GM21360 (cell line): Measurements from ENCODE around the gene CCN6.

Source experiments
- ATAC-seq: cut with Tn5 transposase; IDR thresholded peaks from one replicate; pipeline ENCODE4 v1.9.1; 2021; ENCODE audit warnings: mild to moderate bottlenecking, moderate library complexity; ENCODE audit not compliant: unreplicated experiment

Gene CCN6

DNA sequence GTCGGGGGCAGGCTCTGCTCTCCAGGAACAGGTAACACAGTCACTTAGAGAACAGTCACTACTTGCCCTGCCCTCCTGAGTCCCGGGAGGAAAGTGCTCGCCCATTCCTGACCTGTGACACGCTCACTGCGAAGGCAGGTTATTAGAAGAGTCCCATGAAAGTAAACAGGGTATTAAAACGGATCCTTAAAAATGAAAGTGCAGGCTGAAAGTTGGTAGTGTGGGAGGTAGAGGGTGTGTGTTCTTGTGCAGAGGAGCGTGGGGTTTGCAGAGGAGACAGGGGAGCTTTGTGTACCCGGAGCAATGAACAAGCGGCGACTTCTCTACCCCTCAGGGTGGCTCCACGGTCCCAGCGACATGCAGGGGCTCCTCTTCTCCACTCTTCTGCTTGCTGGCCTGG is at the start of gene CCN6:
CCN6 (plus strand) TSS at position 104 of the 400 bp plus-strand sequence; CDS start at position 358, 254 bp downstream.
- no peak for ATAC-seq

- ATAC-seq, result no peak
Observed at GRCh38 chr6:112004201-112005012, 49.5 kb upstream of the CCN6 start.

- ATAC-seq, result no peak
Observed at GRCh38 chr6:112005013-112005371, 48.9 kb upstream of the CCN6 start.

DNA sequence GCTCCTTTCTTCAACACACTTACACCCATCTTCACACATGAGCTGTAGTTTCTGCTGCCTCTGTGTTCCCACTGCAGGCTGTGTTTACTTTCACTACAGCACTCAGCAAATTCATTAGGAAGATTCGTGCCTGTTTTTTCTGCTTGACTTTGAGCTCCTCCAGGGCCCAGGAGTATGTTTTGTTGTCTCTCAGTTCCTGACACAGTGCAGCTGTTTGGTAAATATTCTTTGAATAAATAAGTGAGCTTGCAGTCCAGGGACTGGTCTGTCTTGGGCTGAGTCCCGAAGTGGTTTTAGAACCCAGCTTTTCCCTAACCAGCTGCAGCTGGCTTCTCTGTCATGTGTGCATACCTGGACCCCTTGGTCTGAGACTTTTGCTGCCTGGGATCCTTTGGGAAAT is 46.6 kb upstream of the CCN6 start:
- no peak for ATAC-seq

GRCh38 chr6:112007805-112008204 is 46.1 kb upstream of the CCN6 start:
- ATAC-seq, result no peak

- ATAC-seq, result no peak
Observed at GRCh38 chr6:112008482-112008881, 45.4 kb upstream of the CCN6 start.

DNA sequence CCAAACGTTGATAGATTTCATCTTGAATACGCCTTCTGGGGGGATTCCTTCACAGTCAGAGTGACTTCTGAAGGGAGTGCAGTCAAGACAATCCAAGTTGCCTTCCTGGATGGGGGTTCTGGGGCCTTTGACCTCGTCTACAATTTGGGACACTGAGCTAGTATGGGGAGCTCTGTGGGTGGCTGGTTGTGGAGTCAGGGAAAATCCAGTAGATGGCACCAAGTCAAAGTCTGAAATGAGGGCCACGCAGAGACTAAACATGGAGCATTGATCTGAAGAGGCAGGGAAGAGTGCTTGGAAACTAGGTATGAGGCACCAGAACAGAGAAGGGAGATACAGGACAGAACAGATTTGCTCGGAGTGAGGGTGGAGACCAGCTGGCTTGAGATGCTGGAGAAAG is 43.6 kb upstream of the CCN6 start:
- ATAC-seq, result no peak

DNA sequence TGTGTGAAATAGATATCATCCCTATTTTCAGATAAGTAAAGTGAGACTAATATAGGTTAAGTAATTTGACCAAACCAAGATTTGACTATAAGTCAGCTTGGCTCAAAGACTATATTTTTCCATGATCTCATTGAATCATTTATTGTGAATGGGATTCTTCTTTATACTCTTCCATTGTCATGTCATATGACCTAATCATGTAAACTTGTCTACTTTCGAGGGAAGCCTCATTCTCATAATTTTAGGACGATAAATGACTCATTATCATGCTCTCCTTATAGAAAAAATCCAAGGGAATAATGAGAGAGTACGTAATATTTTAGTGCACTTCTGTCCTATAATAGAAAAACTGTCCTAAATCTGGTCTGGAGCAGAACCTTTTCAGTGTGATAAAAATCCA is 40.9 kb upstream of the CCN6 start:
- no peak for ATAC-seq

DNA sequence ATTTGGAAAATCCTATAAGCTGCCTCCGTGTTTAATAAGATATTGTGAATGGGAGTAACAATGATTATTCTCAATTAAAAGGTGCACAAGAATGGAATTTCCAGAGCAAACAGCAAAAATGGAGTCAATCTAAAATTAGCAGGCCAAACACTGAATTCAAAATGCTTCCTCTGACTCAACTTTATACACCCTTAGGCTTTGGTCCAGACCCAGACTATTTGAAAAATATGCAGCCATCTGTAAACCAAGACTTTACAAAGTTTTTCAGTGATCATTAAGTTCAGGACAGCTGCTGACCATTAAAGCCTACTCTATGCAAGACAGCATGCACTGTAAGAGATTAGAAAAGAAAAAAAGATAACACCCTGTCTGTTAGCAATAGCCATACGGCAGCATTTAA is 39.4 kb upstream of the CCN6 start:
- ATAC-seq, result no peak

DNA sequence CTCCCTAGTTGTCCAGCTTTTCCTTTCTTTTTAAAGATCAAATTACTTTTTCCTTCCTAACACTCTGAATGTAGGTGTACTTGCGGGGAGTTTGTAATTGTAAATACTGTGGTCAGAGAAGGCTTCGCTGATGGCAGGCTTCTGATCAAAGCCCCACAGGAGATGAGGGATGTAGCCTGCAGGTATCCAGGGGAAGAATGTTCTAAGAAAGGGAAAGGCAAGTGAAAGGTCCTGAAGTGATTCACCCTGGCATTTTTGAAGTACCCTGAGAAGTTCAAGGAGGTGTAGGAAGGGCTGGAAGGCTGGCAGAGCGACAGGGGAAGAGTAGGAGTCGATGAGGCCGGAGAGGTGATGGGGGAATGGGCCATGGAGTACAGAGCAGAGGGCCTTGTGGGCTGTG is 38.2 kb upstream of the CCN6 start:
- ATAC-seq, result no peak

DNA sequence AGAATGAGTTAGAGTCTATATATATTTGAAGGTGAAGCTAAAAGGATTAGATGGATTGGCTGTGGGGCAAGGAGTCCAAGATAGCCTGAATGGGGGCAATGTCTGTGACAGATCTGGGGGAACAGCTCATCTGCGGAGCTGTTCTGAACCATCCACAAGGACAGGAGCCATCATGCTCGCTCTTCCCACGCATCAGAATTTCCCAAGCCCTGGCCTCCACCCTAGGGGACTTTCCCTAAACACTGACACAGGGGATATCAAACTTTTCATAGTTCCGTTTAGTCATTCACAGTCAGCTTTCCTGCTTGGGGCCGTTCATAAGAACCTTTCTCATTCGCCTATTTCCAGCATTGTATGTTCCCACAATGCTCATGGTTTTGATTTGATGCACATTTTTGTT is 37.6 kb upstream of the CCN6 start:
- no peak for ATAC-seq

DNA sequence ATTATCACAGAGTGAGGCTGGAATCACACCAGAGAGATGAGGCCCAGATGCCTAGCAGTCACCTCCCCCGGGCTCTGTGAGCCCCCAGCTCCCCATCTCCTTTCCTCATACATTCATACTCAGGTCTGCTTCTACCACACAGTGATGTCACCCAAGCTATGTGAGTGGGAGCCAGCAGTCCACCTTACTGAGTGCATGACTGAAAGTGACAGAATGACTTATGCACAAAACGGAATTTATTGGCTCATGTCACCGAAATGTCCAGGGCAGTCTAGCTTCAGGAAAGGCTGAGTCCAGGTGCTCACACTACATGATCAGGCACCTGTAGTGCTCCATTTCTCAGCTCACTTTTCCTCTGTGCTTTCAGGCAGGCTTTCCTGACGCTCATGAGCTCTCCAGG is 36.7 kb upstream of the CCN6 start:
- ATAC-seq, result no peak

DNA sequence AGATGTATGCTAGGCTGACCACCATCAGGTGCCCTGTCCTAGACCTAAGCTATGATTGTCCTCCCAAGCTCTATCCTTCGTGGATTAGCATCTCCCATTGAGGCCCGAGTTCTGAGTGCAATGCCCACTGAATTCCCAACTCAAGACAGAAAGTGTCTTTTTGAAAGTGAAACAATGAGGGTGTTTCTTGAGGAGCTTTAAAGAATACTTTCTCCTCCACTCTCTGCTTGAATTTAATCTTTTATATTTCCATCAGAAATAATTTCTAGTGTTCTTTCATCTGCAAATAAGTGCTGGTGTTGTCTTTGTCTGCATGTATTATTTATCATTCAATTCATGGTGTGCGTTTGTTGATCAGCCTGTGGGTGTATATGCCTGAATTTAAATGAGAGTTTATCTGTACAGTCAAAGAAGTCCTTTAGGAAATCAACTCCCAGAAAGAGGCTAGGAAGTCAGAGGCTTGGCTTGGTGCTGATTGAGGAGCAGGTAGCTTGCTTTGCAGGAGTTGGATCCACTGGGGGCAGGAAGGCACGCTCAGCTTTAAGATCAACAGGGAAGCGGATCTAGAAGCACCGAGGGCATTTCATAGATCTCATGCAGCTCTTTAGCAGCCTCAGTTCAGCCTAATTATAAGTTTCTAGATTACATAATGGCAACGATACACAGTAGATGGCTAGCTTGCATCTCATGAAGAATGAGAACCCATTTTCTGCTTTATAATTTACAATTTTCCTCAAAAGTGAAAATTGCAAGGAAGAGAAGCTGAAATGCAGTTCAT is 36.0 kb upstream of the CCN6 start:
- no peak for ATAC-seq

DNA sequence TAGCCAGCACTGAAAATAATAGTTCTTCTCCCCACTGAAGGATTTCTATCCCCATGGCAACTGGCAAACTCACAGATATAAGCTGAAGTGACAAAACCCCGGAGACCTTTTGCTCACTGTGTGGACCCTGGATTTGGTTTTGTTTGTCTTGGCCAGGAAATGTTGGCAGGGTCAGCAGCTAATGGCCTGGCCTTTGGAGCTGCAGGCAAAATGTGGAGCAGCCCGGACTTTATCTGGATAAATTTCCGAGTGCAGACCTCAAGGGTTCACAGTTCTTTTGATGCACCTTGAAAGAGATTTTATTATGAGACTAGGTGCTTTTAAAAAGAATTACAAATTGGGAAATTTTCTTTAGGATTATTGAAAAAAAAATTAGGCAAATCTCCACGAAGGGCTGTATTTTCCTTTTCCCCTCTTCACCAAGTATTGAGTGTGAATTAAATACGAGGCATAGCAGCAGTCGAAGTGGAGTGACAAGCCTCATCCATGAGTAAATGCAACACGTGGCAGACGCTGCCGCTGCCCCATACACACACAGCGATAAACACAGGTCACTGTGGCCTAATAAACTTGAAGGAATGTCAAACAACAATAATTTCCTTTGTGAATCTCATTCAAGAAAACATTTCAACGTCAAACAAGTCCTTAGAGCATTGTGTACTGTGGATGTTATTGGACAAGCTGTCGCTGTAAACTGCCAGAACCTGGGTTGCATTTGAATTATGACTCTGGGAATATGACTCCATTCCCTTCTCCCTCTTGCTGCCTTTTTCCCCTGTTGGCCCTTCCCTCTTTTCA is 35.1 kb upstream of the CCN6 start:
- no peak for ATAC-seq

GRCh38 chr6:112019589-112019988 is 34.3 kb upstream of the CCN6 start:
- no peak for ATAC-seq

DNA sequence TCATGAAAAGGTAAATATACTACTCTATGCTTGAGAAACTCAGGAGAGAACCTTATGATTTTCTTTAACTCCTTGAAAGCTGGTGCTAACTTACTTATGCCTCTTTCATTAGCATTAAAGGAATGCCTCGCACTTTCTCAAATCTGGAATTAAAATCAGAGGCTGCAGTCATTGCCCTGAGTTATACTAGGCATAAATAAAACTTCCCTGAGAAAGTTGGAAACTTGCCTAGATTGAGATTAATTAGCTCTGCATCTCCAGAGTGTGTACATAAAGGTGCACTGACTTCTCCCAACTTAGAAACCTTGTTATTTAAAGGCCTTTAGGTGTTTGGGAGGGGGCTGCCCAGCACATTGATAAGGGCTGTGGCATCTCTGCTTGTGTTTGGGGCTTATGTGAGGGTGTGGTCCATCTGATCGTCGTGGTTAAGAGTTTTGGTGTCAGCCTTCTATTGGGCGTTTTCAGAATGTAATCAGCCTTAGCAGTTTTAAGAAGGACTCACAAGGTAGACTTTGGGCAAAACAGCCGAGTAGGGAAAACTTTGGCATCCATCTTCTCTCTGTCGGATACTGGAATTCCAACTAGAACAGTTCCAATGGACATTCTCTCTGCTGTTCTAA is 32.1 kb upstream of the CCN6 start:
- no peak for ATAC-seq

DNA sequence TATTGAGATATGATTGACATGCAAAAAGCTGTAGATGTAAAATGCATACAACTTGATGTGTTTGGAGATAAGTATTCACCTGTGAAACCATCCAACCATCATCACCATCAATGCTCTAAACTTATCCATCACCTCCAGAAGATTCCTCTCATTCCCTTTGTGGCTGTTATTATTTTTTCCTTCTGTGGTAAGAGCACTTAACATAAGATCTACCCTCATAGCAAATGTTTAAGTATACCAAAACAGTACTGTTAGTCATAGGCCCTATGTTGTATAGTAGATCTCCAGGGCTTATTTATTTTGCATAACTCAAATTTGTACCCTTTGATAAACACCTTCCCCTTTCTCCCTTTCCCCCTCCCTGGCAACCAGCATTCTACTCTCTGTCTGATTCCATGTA is 31.2 kb upstream of the CCN6 start:
- no peak for ATAC-seq

DNA sequence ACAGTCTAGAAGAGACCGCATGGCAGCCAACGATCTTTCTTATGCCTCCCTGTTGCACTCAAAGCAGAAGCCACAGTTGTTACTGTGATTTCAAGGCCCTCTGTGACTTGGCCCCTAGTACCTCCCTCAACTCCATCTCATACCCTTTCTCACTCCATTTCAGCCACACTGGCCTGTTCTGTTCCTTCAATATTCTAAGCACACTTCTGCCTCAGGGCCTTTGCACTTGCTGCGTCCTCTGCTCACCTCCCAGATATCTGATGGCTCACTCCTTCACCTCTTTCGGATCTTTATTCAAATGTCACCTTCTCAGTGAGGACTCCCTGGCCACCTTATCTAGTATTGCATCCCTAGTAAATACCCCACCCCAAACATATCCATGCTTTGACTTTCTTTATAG is 29.4 kb upstream of the CCN6 start:
- no peak for ATAC-seq

DNA sequence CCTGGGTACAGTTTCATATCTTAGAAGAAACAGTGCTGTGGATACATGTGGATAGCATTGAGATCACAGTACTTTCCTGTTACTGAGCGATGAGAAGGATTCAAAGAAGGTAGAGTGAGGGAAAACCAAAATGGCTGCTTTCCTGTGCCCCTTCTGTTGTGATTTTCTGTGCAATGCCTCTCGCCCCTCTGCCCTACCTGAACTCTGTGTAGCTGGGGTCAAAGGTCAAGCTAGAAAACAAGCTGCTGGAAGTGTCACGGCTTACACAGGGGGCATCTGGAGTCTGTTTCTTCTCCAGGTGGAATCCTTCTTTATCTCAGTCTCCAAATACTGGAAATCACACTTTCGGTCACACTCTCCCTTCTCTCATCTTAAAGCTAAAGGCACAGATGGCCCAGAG is 27.0 kb upstream of the CCN6 start:
- ATAC-seq, result no peak

GRCh38 chr6:112027942-112028674 is 25.8 kb upstream of the CCN6 start:
- no peak for ATAC-seq
